K562 (cell line): ENCODE results near the gene PHB1. TPM values are rescaled to one million over a fixed set of nuclear protein-coding genes. Genes with fewer than 3 reads are reported as not detected.

Experiments
- DMBX1 ChIP-seq: fragments of 250-450 bp; sonication (Bioruptor Pico); IDR thresholded peaks from 2 replicates; pipeline ENCODE4 v1.8.0; 2022; ENCODE audit warnings: inconsistent platforms, mild to moderate bottlenecking, moderate library complexity, borderline replicate concordance
- GABPB1 ChIP-seq: sonication (generic); formaldehyde crosslinking; IDR thresholded peaks from 2 replicates; pipeline ENCODE4 v1.8.0; 2022; ENCODE audit warnings: mild to moderate bottlenecking, missing genetic modification reagents
- HNRNPH1 ChIP-seq: fragments of 200-400 bp; formaldehyde crosslinking; optimal IDR thresholded peaks from 2 replicates; pipeline ENCODE3; 2017; ENCODE audit warnings: low read depth, mild to moderate bottlenecking, low read length, moderate library complexity
- JUND ChIP-seq, 2 experiments: IDR thresholded peaks; 2 replicates in 1 of 2; 3 replicates in 1 of 2; pipeline ENCODE4 v1.6.1; 2011; ENCODE audit warnings: borderline replicate concordance in 2 of 2, low read depth in 2 of 2, low read length in 2 of 2, improper control_type of control experiment in 1 of 2, missing biosample characterization in 1 of 2, missing genetic modification characterization in 1 of 2, missing genetic modification reagents in 1 of 2
- KDM1A ChIP-seq, 2 experiments: fragments of 450-650 bp; IDR thresholded peaks; 2 replicates each; pipeline ENCODE4 v1.6.1; 2016; ENCODE audit warnings: mild to moderate bottlenecking in 2 of 2
- LEF1 ChIP-seq: fragments of 450-650 bp; IDR thresholded peaks from 2 replicates; pipeline ENCODE4 v1.6.1; 2016; ENCODE audit warnings: mild to moderate bottlenecking
- MAX ChIP-seq: sonication (generic); formaldehyde crosslinking; IDR thresholded peaks from 2 replicates; pipeline ENCODE4 v1.9.0; 2022; ENCODE audit warnings: mild to moderate bottlenecking, missing genetic modification reagents
- NONO ChIP-seq, 2 experiments: fragments of 200-400 bp in 1 of 2; fragments of 450-650 bp in 1 of 2; formaldehyde crosslinking in 1 of 2; IDR thresholded peaks; 2 replicates each; pipeline ENCODE4 v1.6.1; 2017; ENCODE audit warnings: low read depth in 2 of 2, mild to moderate bottlenecking in 2 of 2, moderate library complexity in 2 of 2, low read length in 1 of 2
- POLR2G ChIP-seq: fragments of 200-400 bp; formaldehyde crosslinking; IDR thresholded peaks from 2 replicates; pipeline ENCODE4 v1.6.1; 2017; ENCODE audit warnings: low read depth, mild to moderate bottlenecking, antibody characterized with exemption, low read length, moderate library complexity
- POLR3G ChIP-seq: IDR thresholded peaks from 2 replicates; pipeline ENCODE4 v1.6.1; 2011; ENCODE audit not compliant: insufficient read length, insufficient replicate concordance; ENCODE audit errors: extremely low read depth
- RHOXF2B ChIP-seq: fragments of 250-450 bp; sonication (Bioruptor Pico); conservative IDR thresholded peaks from 2 replicates; pipeline ENCODE4 v1.5.1; 2021
- ZBTB11 ChIP-seq, 3 experiments: fragments of 200-800 bp in 1 of 3; fragments of 250-450 bp in 1 of 3; fragments of 450-650 bp in 1 of 3; sonication (Bioruptor Pico) in 1 of 3; sonication (Bioruptor generic) in 1 of 3; formaldehyde crosslinking in 1 of 3; IDR thresholded peaks; 2 replicates each; pipeline versions ENCODE4 v1.6.1 to v1.8.0; 2016 to 2022; ENCODE audit warnings: mild to moderate bottlenecking in 2 of 3, missing genetic modification characterization in 2 of 3, missing compliant biosample characterization in 1 of 3, moderate library complexity in 1 of 3
- ZNF592 ChIP-seq: fragments of 450-650 bp; IDR thresholded peaks from 2 replicates; pipeline ENCODE4 v1.6.1; 2017; ENCODE audit warnings: antibody characterized with exemption, mild to moderate bottlenecking
- ZNF644 ChIP-seq: fragments of 200-800 bp; sonication (Bioruptor generic); IDR thresholded peaks from 2 replicates; pipeline ENCODE4 v1.6.1; 2016; ENCODE audit warnings: low read depth, missing genetic modification characterization, missing compliant biosample characterization
- ZNF785 ChIP-seq: fragments of 250-450 bp; sonication (Bioruptor Pico); IDR thresholded peaks from 2 replicates; pipeline ENCODE4 v1.4.0; 2020; ENCODE audit warnings: mild to moderate bottlenecking
- polyA plus RNA-seq, 8 experiments: library from polyadenylated mRNA; depleted of rRNA in 4 of 8; stranded (reverse) in 5 of 8; unstranded in 3 of 8; fragments of >200 nt; fragmentation: Nextera tagmentation in 2 of 8; fragmentation: Illumina TruSeq in 1 of 8; extraction: Ambion mirVana in 2 of 8; extraction: Trizol in 1 of 8; gene quantifications; 2 replicates each; pipeline versions ENCODE4 v1.2.1 to v1.2.3, GENCODE V29; 2011 to 2014; ENCODE audit warnings: inconsistent platforms in 1 of 8, missing spikeins in 1 of 8
- total RNA-seq, 7 experiments: library from RNA; depleted of rRNA in 6 of 7; stranded (reverse); fragments of >200 nt in 6 of 7; fragmentation: Illumina TruSeq in 2 of 7; extraction: Trizol in 2 of 7; gene quantifications; 2 replicates each; pipeline versions ENCODE4 v1.2.1 to v1.2.3, GENCODE V29; 2011 to 2021; ENCODE audit warnings: low replicate concordance in 1 of 7
- TF ChIP-seq, protein P1 (sequence below): sonication (generic); formaldehyde crosslinking; IDR thresholded peaks from 2 replicates; pipeline ENCODE4 v1.5.0; 2020; ENCODE audit warnings: missing genetic modification reagents

The PHB1 gene
- total and polyA plus RNA-seq, 9 of the 15 experiments (the other 6 are each of a cell fraction or from before 2014, with no cell fraction given): 191 to 818 (median 349) TPM

DNA sequence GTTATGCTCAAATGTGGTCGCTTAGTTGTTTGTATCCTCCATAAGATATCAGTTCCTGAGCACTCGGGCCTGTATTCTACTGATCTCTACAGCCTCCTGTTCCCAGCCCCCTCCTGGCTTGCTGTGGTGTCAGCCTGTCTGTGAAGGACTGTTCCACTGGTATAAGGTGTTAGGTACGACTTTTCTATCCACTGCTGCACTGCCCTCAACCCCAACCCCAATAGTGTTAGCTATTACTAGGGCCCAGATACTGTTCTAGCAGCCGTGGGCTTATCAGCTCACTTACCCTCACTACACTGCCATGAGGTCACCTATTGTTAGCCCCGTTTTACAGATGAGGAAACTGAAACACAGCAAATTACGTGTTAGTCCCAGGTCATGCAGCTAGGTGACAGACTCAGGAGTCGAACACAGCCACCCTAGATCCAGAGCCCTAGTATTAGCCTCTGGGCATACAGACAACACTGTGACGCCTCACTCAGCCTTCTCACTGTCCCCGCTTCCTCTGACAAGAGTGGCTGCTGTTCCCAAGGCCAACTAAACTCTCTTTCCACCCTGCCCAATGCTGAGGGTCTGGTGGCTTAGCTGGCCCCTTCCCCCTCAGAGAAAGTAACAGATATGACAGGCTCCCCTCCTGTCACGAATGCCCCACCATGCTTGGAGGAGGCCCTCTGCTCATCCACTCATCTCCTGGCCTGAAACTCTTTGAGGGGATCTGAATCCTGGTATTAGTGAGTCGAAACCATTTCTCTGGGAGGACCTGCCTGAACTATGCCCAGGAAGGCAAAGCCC, 27.0 kb downstream of the PHB1 start (continued):
- 0 out of 6 replicates have a peak, but pooled peaks of 1 of the 3 experiments have one; percentile 24 for TF ChIP-seq ZBTB11 (CRISPR knock-in tag; IDR thresholded peaks at IDR 0.05)
- no peak for TF ChIP-seq ZNF785
- no peak for TF ChIP-seq POLR3G
- no peak for TF ChIP-seq GABPB1 (CRISPR knock-in tag)
- TF ChIP-seq ZNF644 (tag): no peak
- 0 out of 2 replicates have a peak, but pooled peaks have one; percentile 19 for TF ChIP-seq DMBX1 (CRISPR knock-in tag)
- 0 out of 2 replicates have a peak, but pooled peaks have one; percentile 35 for TF ChIP-seq MAX
- no peak for TF ChIP-seq HNRNPH1
- no peak for TF ChIP-seq JUND (IDR thresholded peaks at IDR 0.05; ENCODE audit: borderline replicate concordance, low read depth, low read length)
- TF ChIP-seq JUND (tag; IDR thresholded peaks at IDR 0.05; ENCODE audit: borderline replicate concordance, low read depth, low read length): peak; percentile 64; the same call in 1 of the 3 replicates
- no peak for TF ChIP-seq LEF1
- no peak for TF ChIP-seq POLR2G
- TF ChIP-seq ZNF592: peak; percentile 75
- TF ChIP-seq, protein P1, sequence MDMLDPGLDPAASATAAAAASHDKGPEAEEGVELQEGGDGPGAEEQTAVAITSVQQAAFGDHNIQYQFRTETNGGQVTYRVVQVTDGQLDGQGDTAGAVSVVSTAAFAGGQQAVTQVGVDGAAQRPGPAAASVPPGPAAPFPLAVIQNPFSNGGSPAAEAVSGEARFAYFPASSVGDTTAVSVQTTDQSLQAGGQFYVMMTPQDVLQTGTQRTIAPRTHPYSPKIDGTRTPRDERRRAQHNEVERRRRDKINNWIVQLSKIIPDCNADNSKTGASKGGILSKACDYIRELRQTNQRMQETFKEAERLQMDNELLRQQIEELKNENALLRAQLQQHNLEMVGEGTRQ (CRISPR knock-in tag): no peak
- peak; percentile 10 to 69; a peak in 2 of 4 replicates for TF ChIP-seq KDM1A (IDR thresholded peaks at IDR 0.05)
- TF ChIP-seq RHOXF2B (CRISPR knock-in tag): no peak
- TF ChIP-seq NONO (IDR thresholded peaks at IDR 0.05; ENCODE audit: low read depth in 2 of 2, low read length in 1 of 2): no peak
